ENCODE measurements around the gene CETP. TPM values are rescaled to one million over a fixed set of nuclear protein-coding genes. Genes with fewer than 3 reads are reported as not detected.
A peak's percentile ranks its signal among the peaks of the same experiment; 100 is the strongest.
"Not testable (repeated sequence)": the region's sequence is repeated elsewhere in the genome, so short reads cannot be mapped to it uniquely, and the experiment has no call there.

The CETP gene
- polyA plus RNA-seq, 1 donor: 8.9 TPM

- DNase-seq: no peak
Observed at GRCh38 chr16:56982695-56983094, 20.9 kb downstream of the CETP start.

- no peak for DNase-seq
Observed at GRCh38 chr16:56983211-56983751, 21.5 kb downstream of the CETP start.

DNA sequence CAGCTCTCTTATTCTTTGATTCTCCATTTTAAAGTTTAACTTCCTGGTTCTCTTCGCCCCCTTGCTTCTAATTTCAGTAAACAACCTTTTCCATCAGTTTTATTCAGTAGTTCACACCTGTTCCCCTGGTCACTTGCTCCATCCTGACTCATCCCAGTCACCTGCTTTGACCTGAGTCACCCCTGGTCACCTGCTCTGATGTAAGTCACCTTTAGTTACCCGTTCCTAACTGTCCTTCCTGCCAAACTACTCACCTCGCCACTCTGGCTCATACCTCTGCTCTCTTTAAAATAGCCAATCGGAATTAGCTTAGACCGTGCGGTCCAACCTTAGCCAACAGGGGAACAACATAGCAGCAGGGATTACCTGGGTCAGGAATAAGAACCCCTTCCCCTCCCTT lies 22.9 kb downstream of the CETP start:
- DNase-seq: no peak

- DNase-seq: peak; percentile 46
Observed at GRCh38 chr16:56985288-56985961, 23.7 kb downstream of the CETP start.

DNA sequence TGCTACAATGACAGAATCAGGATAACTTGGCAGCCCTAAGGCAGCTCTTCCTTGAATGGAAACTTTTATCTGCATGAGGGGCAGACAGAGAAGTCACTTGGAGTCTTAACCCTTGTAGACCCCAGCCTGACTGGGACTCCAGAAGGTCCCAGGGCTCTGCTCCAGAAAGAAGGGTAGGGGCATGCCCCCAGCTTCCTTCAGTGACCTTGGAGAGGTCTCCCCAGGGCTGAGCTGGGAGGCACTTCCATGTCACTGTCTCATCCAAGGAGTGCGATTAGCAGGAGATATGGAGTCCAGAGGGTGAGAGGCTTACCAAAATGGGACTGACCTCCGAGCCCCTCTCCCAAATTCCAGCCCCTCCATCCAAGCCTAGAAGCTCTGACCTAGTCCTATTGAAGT lies 24.2 kb downstream of the CETP start:
- no peak for DNase-seq

GRCh38 chr16:56986361-56986760 lies 24.6 kb downstream of the CETP start:
- DNase-seq: no peak

DNA sequence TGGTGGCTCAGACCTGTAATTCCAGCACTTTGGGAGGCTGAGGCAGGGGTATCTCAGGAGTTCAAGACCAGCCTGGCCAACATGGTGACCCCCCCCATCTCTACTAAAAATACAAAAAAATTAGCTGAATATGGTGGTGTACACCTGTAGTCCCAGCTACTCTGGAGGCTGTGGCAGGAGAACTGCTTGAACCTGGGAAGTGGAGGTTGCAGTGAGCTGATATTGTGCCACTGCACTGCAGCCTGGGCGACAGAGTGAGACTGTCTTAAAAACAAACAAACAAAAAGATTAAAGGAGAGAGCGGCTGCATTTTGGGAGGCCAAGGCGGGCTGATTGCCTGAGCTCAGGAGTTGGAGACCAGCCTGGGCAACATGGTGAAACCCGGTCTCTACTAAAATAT lies 25.2 kb downstream of the CETP start:
- not testable (repeated sequence) for DNase-seq

GRCh38 chr16:56987692-56988091 lies 25.9 kb downstream of the CETP start:
- no peak for DNase-seq

DNA sequence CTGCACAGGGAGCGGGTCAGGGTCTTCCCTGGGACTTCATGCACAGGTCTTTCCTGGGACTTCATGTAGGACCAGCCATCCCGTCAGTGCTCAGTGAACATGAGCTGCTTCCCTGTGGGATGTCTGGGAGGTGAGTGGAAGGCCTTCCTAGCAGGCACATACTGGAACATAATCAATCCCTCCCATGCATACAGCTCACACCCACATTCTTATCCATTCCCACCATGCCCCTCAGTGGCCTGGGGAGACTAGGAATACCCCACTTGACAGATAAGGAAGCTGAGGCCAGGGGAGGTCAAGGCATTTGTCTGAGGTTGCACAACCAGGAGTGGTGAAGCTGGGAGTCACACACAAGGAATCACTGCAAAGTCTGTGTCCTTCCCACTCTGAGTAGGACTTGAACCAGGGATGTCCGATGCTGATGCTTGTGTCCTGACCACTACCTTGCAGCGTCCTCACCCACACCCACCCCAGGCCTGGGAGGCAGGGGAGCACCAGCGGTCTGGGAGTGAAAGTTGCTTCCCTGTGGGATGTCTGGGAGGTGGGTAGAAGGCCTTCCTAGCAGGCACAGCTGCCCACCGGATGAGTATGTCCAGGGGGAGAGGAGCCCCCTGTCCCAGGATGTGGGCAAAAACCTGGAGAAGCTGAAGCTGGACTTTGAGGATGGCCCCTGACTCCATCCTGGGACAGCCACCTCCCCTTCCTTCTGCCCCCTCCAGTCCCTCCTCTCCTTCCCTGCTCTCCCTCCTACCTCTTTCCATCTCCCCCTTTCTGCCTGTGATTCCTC lies 26.6 kb downstream of the CETP start:
- DNase-seq: no peak

GRCh38 chr16:56988948-56989945 lies 27.5 kb downstream of the CETP start, which contains the start of gene NLRC5:
NLRC5 (plus strand) TSS chr16:56989557; CDS start chr16:57020713, 31,156 bp downstream.
- DNase-seq: peak; percentile 76

- no peak for DNase-seq
Observed at GRCh38 chr16:56989988-56990387, 28.2 kb downstream of the CETP start.

- no peak for DNase-seq
Observed at GRCh38 chr16:56990407-56991286, 28.9 kb downstream of the CETP start.

DNA sequence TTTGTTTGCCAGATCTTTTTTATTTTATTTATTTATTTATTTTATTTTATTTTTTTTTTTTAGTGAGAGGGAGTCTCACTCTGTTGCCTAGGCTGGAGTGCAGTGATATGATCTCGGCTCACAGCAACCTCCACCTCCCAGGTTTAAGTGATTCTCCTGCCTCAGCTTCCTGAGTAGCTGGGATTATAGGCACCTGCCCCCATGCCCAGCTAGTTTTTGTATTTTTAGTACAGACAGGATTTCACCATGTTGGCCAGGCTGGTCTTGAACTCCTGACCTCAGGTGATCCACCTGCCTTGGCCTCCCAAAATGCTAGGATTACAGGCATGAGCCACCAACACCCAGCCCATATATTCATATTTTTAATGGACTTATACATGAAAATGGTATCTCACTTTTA lies 30.7 kb downstream of the CETP start:
- DNase-seq: not testable (repeated sequence)

- no peak for DNase-seq
Observed at GRCh38 chr16:56993204-56993603, 31.5 kb downstream of the CETP start.

- no peak for DNase-seq
Observed at GRCh38 chr16:56994311-56994710, 32.6 kb downstream of the CETP start.

GRCh38 chr16:56995136-56995805 lies 33.5 kb downstream of the CETP start:
- no peak for DNase-seq

DNA sequence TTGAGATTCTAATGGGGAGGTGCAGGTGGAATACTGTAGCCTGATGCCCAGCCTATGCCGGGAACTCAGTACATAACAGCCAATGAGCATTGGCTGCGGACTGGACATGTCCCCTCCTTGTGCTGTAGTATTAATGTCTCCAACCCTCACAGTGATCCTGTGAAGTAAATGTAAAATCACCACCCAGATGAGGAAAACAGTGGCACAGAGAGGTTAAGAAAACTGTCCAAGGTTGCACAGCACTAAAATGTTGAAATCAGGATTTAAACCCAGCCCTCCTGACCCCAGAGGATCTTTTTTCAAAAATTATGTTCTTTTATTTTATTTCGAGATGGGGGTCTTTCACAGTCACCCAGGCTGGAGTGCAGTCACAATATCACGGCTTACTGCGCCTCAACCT lies 35.5 kb downstream of the CETP start:
- DNase-seq: no peak

DNA sequence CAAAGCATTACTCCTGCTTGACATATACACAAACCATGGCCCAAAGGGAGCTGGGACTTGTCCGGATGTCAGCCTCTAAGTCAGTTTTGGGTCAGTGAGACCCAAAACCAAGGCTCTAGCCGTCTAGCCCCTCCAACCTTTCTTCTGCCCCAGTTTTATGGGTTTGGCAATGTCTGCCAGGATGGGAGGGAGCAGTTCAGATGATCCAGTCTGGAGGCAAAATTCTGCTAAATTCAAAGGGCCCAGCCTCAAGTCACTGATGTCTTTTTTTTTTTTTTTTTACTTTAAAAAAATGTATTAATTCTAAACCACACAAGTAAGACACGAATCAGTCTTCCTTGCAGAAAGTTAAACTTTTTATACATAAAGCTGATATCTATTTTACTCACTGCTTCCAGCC lies 36.2 kb downstream of the CETP start:
- DNase-seq: no peak

DNA sequence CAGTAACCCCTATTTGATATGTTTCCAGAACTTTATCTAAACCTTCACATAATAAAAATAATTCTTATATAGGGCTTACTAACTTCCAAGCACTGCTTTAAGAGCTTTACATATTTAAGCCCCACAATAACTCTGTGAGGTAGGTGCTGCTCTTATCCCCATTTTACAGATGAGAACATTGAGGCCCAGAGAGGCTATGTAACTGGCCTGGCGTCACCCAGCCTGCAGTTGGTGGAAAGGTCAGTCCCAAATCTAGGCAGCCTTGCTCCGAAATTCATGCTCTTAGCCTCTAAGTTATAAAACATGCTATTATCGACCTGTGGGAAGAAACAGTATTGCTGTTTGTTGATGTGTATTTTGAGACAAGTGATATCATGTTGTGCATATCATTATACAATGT lies 36.6 kb downstream of the CETP start:
- no peak for DNase-seq

DNA sequence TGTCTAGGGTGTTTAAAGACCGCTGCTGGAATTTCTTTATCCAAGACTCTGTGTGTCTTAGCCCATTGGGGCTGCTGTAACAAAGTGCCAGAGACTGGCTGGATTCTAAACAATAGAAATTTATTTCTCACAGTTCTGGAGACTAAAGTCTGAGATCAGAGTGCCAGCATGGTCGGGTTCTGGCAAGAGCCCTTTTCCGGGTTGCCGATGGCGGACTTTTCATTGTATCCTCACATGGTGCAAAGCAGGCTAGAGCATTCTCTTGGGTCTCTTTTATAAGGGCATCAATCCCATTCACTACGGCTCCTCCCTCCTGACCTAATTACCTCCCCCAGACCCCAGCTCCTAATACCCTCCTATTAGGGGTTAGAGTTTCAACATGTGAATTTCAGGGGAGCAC lies 37.1 kb downstream of the CETP start:
- DNase-seq: no peak
